ENCODE data around the gene RPS27.

- no peak for TF ChIP-seq EZH2 (IDR thresholded peaks at IDR 0.05; ENCODE audit: insufficient read depth, low read length)
- TF ChIP-seq CTCF (IDR thresholded peaks at IDR 0.05; ENCODE audit: insufficient read depth, low read depth, low read length): no peak
Measured at GRCh38 chr1:153973525-153973924, 17.0 kb upstream of the RPS27 start.

Data from astrocyte (in vitro differentiated cells and primary cell).